ENCODE results near the gene LST1. TPM values are rescaled to one million over a fixed set of nuclear protein-coding genes. Genes with fewer than 3 reads are reported as not detected.

The LST1 gene
- total and polyA plus RNA-seq, 2 of the 4 experiments (the other 2 are of a cell fraction) = not detected

- BruUV-seq (replicated peaks) = no TSS peak
- Histone ChIP-seq H3K4me2 (ENCODE audit: low read depth, low read length) (no peak within 1 kb of the TSS), H4K20me1 (ENCODE audit: insufficient read depth, low read length) (no peaks in the 10 kb centered on the region), H2BK5ac (ENCODE audit: low read depth, low read length, poor library complexity, severe bottlenecking) (no peak within 1 kb of the TSS), H3K27me3 (ENCODE audit: control insufficient read depth, insufficient read depth, low read length) (peaks cover 33% of the 10 kb centered on the region), H2BK120ac (ENCODE audit: low read depth, low read length) (no peak within 1 kb of the TSS), H2AFZ (replicated peaks; ENCODE audit: low read length, poor library complexity) (peak within 1 kb of the TSS; percentile 21), H3K4me3 (ENCODE audit: insufficient read depth, low read depth, low read length) (no peak within 1 kb of the TSS), H2AK9ac (replicated peaks; ENCODE audit: low read depth, low read length, poor library complexity) (no peak within 1 kb of the TSS), H4K8ac (ENCODE audit: low read depth in 2 of 2, low read length in 2 of 2) (no peak within 1 kb of the TSS), H2BK15ac (ENCODE audit: low read depth, low read length) (no peak within 1 kb of the TSS), H3K56ac (ENCODE audit: extremely low read depth, insufficient read depth, low read length) (no peak within 1 kb of the TSS), H2AK5ac (ENCODE audit: low read depth, low read length) (no peak within 1 kb of the TSS), H3K36me3 (ENCODE audit: control insufficient read depth, insufficient read depth, low read length) (no peaks in the 10 kb centered on the region), H3K9me1 (ENCODE audit: insufficient read depth, low read length) (no peaks in the 10 kb centered on the region), H3K9ac (ENCODE audit: low read depth, low read length) (no peak within 1 kb of the TSS), H3K18ac (ENCODE audit: low read depth, low read length) (no peak within 1 kb of the TSS), H3K4ac (ENCODE audit: low read depth, low read length) (no peak within 1 kb of the TSS), H3K4me1 (ENCODE audit: control insufficient read depth, insufficient read depth, low read length) (no peaks in the 10 kb centered on the region), H4K91ac (ENCODE audit: insufficient read depth, low read depth, low read length) (no peak within 1 kb of the TSS), H3K14ac (replicated peaks; ENCODE audit: low read depth, low read length) (no peak within 1 kb of the TSS), H4K5ac (ENCODE audit: low read depth, low read length) (no peak within 1 kb of the TSS), H3K27ac (ENCODE audit: insufficient read depth, low read length) (no peak within 1 kb of the TSS), H3K9me3 (ENCODE audit: control insufficient read depth, insufficient read depth, low read length) (no peaks in the 10 kb centered on the region), H3K23ac (ENCODE audit: low read depth, low read length) (no peak within 1 kb of the TSS), H3K79me1 (ENCODE audit: low read depth in 1 of 2, low read length in 2 of 2) (no peaks in the 10 kb centered on the region), H2BK20ac (ENCODE audit: low read depth, low read length) (no peak within 1 kb of the TSS)
- POLR2A ChIA-PET (ENCODE audit: unreplicated experiment) = no interaction called here
- intact Hi-C loops (cut with micrococcal nuclease) (no loop called here), in situ Hi-C loops (cut with MboI; ENCODE audit: low sequenced_read_pairs) (no loop called here), dilution Hi-C loops (cut with HindIII; ENCODE audit: low sequenced_read_pairs, unreplicated experiment) (no loop called here)
- DNase-seq (no peak), ATAC-seq (ENCODE audit: low read depth) (no peak)
- TF ChIP-seq NFE2L2 (IDR thresholded peaks at IDR 0.05; ENCODE audit: low read depth, low read length) = no peak
- TF ChIP-seq MAZ (IDR thresholded peaks at IDR 0.05; ENCODE audit: borderline replicate concordance, low read depth, low read length) = no peak
- TF ChIP-seq BHLHE40 (IDR thresholded peaks at IDR 0.05; ENCODE audit: low read depth, low read length) = no peak
- TF ChIP-seq RFX5 (IDR thresholded peaks at IDR 0.05; ENCODE audit: low read depth, low read length) = no peak
- no peak for TF ChIP-seq POLR2A (IDR thresholded peaks at IDR 0.05; ENCODE audit: low read depth, low read length)
- no peak for TF ChIP-seq CTCF (conservative IDR thresholded peaks at IDR 0.05; ENCODE audit: low read depth, low read length)
- CTCF ChIA-PET = no interaction called here
- WGBS, 2 experiments (ENCODE audit: extremely low coverage in 2 of 2, insufficient read length in 1 of 2) = 93% methylated on average over 5 of the region's 19 CpGs; no CpG with 5 or more reads in 1 of the 2 experiments
These were observed 10.7 kb upstream of the LST1 start, which contains the start of gene TNF for GRCh38 chr6:31575335-31575901. Gene TNF (plus strand): TSS chr6:31575565. CDS start chr6:31575742, 177 bp downstream.
